ENCODE measurements around the gene PNPLA7. TPM values are rescaled to one million over a fixed set of nuclear protein-coding genes. Genes with fewer than 3 reads are reported as not detected.

Gene PNPLA7
- total and polyA plus RNA-seq, 2 of the 13 experiments (the other 11 are each of a cell fraction or from before 2014, with no cell fraction given), result 0.42 to 1.5 TPM

DNA sequence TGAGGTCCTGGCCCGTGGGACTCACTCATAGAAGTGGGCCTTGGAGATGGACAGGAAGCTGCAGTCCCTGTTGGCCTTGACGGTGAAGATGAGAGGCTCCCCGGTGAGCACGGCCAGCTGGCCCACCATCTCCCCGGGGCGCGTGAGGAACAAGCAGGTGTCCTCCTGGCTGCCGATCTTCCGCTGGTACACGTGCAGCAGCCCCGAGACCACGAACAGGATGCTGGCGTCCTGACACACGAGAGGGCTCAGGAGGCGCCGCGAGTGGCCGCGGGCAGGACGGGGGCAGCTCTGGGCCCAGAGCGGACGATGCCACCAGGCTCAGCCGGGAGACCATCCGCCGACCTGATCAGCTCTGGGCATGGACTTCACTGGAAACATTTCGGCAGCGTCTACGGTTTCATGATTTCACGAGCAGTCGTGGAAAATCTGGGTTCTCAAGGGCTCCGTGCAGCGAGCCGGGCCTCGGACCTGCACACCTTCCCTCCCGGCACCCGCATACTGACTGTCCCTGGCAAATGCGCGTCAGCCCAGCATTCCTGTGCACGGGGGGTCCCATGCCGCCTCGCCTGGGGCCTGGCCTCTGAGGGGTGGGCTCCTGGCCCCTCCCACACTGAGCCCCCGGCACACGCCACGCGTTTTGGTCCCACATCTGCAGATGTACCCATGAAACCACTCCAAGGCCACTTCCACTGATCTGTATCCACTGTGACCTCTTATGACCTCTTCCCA is 49.4 kb downstream of the PNPLA7 start (continued):
- TF ChIP-seq, protein P1, sequence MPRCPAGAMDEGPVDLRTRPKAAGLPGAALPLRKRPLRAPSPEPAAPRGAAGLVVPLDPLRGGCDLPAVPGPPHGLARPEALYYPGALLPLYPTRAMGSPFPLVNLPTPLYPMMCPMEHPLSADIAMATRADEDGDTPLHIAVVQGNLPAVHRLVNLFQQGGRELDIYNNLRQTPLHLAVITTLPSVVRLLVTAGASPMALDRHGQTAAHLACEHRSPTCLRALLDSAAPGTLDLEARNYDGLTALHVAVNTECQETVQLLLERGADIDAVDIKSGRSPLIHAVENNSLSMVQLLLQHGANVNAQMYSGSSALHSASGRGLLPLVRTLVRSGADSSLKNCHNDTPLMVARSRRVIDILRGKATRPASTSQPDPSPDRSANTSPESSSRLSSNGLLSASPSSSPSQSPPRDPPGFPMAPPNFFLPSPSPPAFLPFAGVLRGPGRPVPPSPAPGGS (CRISPR knock-in tag; IDR thresholded peaks at IDR 0.05), result no peak
- no peak for TF ChIP-seq ZSCAN9 (CRISPR knock-in tag; IDR thresholded peaks at IDR 0.05; ENCODE audit: borderline replicate concordance)

- Histone ChIP-seq H3K9me3 (ENCODE audit: low read length) (no peaks in the 10 kb centered on the region), H3K9ac (ENCODE audit: insufficient read depth, low read depth, low read length) (no peak overlapping the region), H3K4me1 (ENCODE audit: insufficient read depth, low read length) (no peaks in the 10 kb centered on the region), H4K20me1 (ENCODE audit: insufficient read depth, low read length) (no peaks in the 10 kb centered on the region), H3K27me3 (ENCODE audit: control insufficient read depth in 1 of 2, insufficient read depth in 2 of 2, low read length in 2 of 2) (peaks cover 4 to 15% of the 10 kb centered on the region in 2 experiments; a peak in 2 of 5 replicates), H3K27ac (ENCODE audit: extremely low read length, insufficient read depth, low read length) (no peak overlapping the region), H3K4me3 (replicated peaks in 1 of 3; ENCODE audit: insufficient read depth in 1 of 3, low read depth in 2 of 3, low read length in 3 of 3) (no peak overlapping the region), H3K4me2 (ENCODE audit: low read depth, low read length) (no peak overlapping the region), H3K79me2 (ENCODE audit: insufficient read depth, low read length) (no peaks in the 10 kb centered on the region), H3K36me3 (replicated peaks in 1 of 2; ENCODE audit: control insufficient read depth in 1 of 2, insufficient read depth in 2 of 2, low read length in 2 of 2) (no peaks in the 10 kb centered on the region), H2AFZ (ENCODE audit: low read length) (no peak overlapping the region)
- ATAC-seq, result no peak
- no TSS peak for BruUV-seq (replicated peaks)
- WGBS (ENCODE audit: low lambda C conversion rate), result 66% methylated on average over 17 of the region's 36 CpGs
- in situ Hi-C loops (cut with HindIII; ENCODE audit: extremely low pct_ligation_motif_present, low pct_unique_long_range_greater_than_20kb) (no loop called here), intact Hi-C loops (cut with micrococcal nuclease; ENCODE audit: unreplicated experiment) (no loop called here)
- ChIA-PET POLR2A (no interaction called here), CTCF (ENCODE audit: low intra/inter-chr PET ratio, low total read pairs) (no interaction called here)
- DNase-seq (ENCODE audit: low spot score), result no peak
- no peak for FAIRE-seq
- TF ChIP-seq POLR2A (IDR thresholded peaks at IDR 0.05; ENCODE audit: insufficient read depth in 1 of 2, low read depth in 2 of 2, low read length in 2 of 2), result no peak
- TF ChIP-seq WIZ (CRISPR knock-in tag; IDR thresholded peaks at IDR 0.05), result no peak
- no peak for TF ChIP-seq ZNF574 (CRISPR knock-in tag; IDR thresholded peaks at IDR 0.05)
- no peak for TF ChIP-seq AKNA (CRISPR knock-in tag; IDR thresholded peaks at IDR 0.05; ENCODE audit: borderline replicate concordance)
- TF ChIP-seq ZNF580 (CRISPR knock-in tag; IDR thresholded peaks at IDR 0.05; ENCODE audit: borderline replicate concordance, low read depth), result no peak
- no peak for TF ChIP-seq KMT2A (CRISPR knock-in tag; IDR thresholded peaks at IDR 0.05)
- no peak for TF ChIP-seq HOXA3 (CRISPR knock-in tag; IDR thresholded peaks at IDR 0.05)
Measured at GRCh38 chr9:137499858-137500661, 50.1 kb downstream of the PNPLA7 start.

All from HepG2 (cell line).